Stimulated activated CD8-positive, alpha-beta memory T cell treated with anti-CD3 and anti-CD28 coated beads, Interleukin-4, amount 100 ng/mL, for 24 hours (primary cell): ENCODE measurements around the gene CFAP45.

Experiments used
- DNase-seq: peaks from one replicate; pipeline ENCODE4 v3.0.0-alpha.2; 2020; ENCODE audit warnings: low read depth

The CFAP45 gene

GRCh38 chr1:159935719-159936272 lies 35.8 kb upstream of the CFAP45 start:
- DNase-seq = no peak

GRCh38 chr1:159935305-159935704 lies 35.3 kb upstream of the CFAP45 start:
- no peak for DNase-seq

- DNase-seq = no peak
Measured at GRCh38 chr1:159934136-159935039, 34.4 kb upstream of the CFAP45 start.

GRCh38 chr1:159933347-159933746 lies 33.4 kb upstream of the CFAP45 start:
- no peak for DNase-seq

- DNase-seq = no peak
Measured at GRCh38 chr1:159932296-159933285, 32.6 kb upstream of the CFAP45 start.

GRCh38 chr1:159931795-159932173 lies 31.8 kb upstream of the CFAP45 start:
- no peak for DNase-seq

- no peak for DNase-seq
Measured at GRCh38 chr1:159931101-159931794, 31.3 kb upstream of the CFAP45 start.

GRCh38 chr1:159930634-159931033 lies 30.7 kb upstream of the CFAP45 start:
- DNase-seq = no peak

- no peak for DNase-seq
Measured at GRCh38 chr1:159930216-159930615, 30.3 kb upstream of the CFAP45 start.

- DNase-seq = no peak
Measured at GRCh38 chr1:159929155-159930051, 29.4 kb upstream of the CFAP45 start.

- no peak for DNase-seq
Measured at GRCh38 chr1:159928491-159929050, 28.6 kb upstream of the CFAP45 start.

GRCh38 chr1:159927849-159928431 lies 28.0 kb upstream of the CFAP45 start:
- no peak for DNase-seq

GRCh38 chr1:159927211-159927848 lies 27.4 kb upstream of the CFAP45 start:
- DNase-seq = no peak

- no peak for DNase-seq
Measured at GRCh38 chr1:159925719-159926078, 25.7 kb upstream of the CFAP45 start.

- DNase-seq = peak; percentile 90
Measured at GRCh38 chr1:159924791-159925718, 25.1 kb upstream of the CFAP45 start, which contains the start of gene TAGLN2. TAGLN2 (minus strand) TSS chr1:159925507; CDS start chr1:159920509, 4,998 bp downstream.

- peak; percentile 63 for DNase-seq
Measured at GRCh38 chr1:159924025-159924790, 24.2 kb upstream of the CFAP45 start.

- peak; percentile 66 for DNase-seq
Measured at GRCh38 chr1:159923203-159924024, 23.4 kb upstream of the CFAP45 start.
